ENCODE results near the gene GLDC.
"Not testable (repeated sequence)": the region's sequence is repeated elsewhere in the genome, so short reads cannot be mapped to it uniquely, and the experiment has no call there.

DNA sequence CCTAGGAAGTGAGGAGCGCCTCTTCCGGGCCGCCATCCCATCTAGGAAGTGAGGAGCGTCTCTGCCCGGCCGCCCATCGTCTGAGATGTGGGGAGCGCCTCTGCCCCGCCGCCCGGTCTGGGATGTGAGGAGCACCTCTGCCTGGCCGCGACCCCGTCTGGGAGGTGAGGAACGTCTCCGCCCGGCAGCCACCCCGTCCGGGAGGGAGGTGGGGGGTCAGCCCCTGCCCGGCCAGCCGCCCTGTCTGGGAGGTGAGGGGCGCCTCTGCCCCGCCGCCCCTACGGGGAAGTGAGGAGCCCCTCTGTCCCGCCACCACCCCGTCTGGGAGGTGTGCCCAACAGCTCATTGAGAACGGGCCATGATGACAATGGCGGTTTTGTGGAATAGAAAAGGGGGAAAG is 22.7 kb downstream of the GLDC start:
- TF ChIP-seq, protein P1, sequence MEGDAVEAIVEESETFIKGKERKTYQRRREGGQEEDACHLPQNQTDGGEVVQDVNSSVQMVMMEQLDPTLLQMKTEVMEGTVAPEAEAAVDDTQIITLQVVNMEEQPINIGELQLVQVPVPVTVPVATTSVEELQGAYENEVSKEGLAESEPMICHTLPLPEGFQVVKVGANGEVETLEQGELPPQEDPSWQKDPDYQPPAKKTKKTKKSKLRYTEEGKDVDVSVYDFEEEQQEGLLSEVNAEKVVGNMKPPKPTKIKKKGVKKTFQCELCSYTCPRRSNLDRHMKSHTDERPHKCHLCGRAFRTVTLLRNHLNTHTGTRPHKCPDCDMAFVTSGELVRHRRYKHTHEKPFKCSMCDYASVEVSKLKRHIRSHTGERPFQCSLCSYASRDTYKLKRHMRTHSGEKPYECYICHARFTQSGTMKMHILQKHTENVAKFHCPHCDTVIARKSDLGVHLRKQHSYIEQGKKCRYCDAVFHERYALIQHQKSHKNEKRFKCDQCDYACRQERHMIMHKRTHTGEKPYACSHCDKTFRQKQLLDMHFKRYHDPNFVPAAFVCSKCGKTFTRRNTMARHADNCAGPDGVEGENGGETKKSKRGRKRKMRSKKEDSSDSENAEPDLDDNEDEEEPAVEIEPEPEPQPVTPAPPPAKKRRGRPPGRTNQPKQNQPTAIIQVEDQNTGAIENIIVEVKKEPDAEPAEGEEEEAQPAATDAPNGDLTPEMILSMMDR (IDR thresholded peaks at IDR 0.05; ENCODE audit: low read length) = not testable (repeated sequence)
- not testable (repeated sequence) for TF ChIP-seq EZH2phosphoT487 (IDR thresholded peaks at IDR 0.05; ENCODE audit: low read length); EZH2 (optimal IDR thresholded peaks at IDR 0.05; ENCODE audit: low read depth, low read length)

All from MM.1S (cell line).